Stimulated activated CD4-positive, alpha-beta T cell treated with anti-CD3 and anti-CD28 coated beads, Interleukin-1b, Interleukin-23, amount 100 ng/mL, for 1 hour (primary cell): Measurements from ENCODE around the gene LSM2.

Experiments
- DNase-seq, 2 donors: peaks; one replicate each; pipeline ENCODE4 v3.0.0-alpha.2; 2020; ENCODE audit warnings: low read depth in 2 of 2

Gene LSM2

DNA sequence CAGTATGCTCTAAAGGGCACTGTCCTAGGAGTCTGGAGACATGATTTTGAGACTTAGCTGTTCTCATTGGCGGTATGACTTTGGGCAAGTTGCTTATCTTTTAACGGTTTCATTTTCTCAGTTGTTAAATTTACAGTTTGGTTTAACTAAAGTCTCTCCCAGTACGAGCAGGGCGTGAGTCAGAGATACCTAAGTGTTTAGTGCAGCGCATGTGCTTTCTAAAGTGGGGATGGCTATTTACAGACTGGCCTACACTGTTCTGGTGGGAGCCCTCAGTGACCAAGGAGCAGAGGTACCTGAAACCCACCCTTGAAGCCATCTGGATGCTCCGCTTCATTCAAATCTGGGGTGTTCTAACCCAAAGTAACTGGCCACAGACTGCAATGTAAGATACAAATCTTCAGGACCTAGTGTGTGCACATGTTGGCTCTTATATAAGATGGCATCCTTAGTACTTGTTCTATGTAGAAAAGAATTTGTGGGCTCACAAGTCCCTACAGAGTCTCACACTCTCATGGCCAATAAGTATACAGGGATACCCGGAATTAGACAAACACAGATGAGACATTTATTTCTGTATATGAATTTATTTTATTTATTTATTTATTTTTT is 56.2 kb downstream of the LSM2 start:
- DNase-seq, result no peak

- DNase-seq, result no peak
These were observed 57.3 kb downstream of the LSM2 start for GRCh38 chr6:31749301-31750036.
